Choroid plexus epithelial cell (primary cell): ENCODE measurements around the gene SYNGR4.
"Not testable (repeated sequence)": the region's sequence is repeated elsewhere in the genome, so short reads cannot be mapped to it uniquely, and the experiment has no call there.

Experiments used
- DNase-seq: peaks from one replicate; pipeline ENCODE4 v3.0.0-alpha.2; 2010; ENCODE audit warnings: low read depth
- H3K4me3 ChIP-seq: 2 replicates; pipeline ENCODE4 v1.5.1; 2011; ENCODE audit warnings: low read depth, mild to moderate bottlenecking, control low read depth, low read length, moderate library complexity
- CTCF ChIP-seq: conservative IDR thresholded peaks from 2 replicates; pipeline ENCODE4 v1.5.1; 2011; ENCODE audit warnings: low read depth, mild to moderate bottlenecking, control low read depth, inconsistent platforms, low read length, moderate library complexity

SYNGR4 gene

GRCh38 chr19:48386981-48387380 lies 22.8 kb downstream of the SYNGR4 start:
- H3K4me3 ChIP-seq: no peak overlapping the region
- DNase-seq: no peak
- TF ChIP-seq CTCF: no peak

GRCh38 chr19:48390188-48391099 lies 26.3 kb downstream of the SYNGR4 start:
- TF ChIP-seq CTCF: peak; percentile 82
- H3K4me3 ChIP-seq: peak overlapping the region; percentile 96
- peak; percentile 72 for DNase-seq

GRCh38 chr19:48391100-48392005 lies 27.2 kb downstream of the SYNGR4 start, which contains the start of gene KDELR1:
Gene KDELR1 (minus strand): TSS chr19:48391551. CDS start chr19:48391358, 193 bp downstream.
- DNase-seq: peak; percentile 76
- peak; percentile 92 for TF ChIP-seq CTCF
- peak within 1 kb of the TSS; percentile 96 for H3K4me3 ChIP-seq

GRCh38 chr19:48392006-48392344 lies 27.8 kb downstream of the SYNGR4 start:
- H3K4me3 ChIP-seq: not testable (repeated sequence)

GRCh38 chr19:48392860-48393558 lies 28.8 kb downstream of the SYNGR4 start:
- H3K4me3 ChIP-seq: no peak overlapping the region
- no peak for TF ChIP-seq CTCF
- no peak for DNase-seq

More at GRCh38 chr19:48392006-48392344, 27.8 kb downstream of the SYNGR4 start:
- DNase-seq: not testable (repeated sequence)

- no peak for TF ChIP-seq CTCF
- H3K4me3 ChIP-seq: peak within 1 kb of the TSS; percentile 37
- DNase-seq: peak; percentile 51
Measured at GRCh38 chr19:48393559-48394330, 29.6 kb downstream of the SYNGR4 start, which contains the start of gene GRIN2D. Gene GRIN2D (plus strand): TSS chr19:48393668. CDS start chr19:48398393, 4,725 bp downstream.
